Femur (tissue), 1 donor: ENCODE results near the gene B3GLCT.

ENCODE experiments used
- DNase-seq: peaks from one replicate; pipeline ENCODE4 v3.0.0-alpha.2; 2017

The B3GLCT gene

DNA sequence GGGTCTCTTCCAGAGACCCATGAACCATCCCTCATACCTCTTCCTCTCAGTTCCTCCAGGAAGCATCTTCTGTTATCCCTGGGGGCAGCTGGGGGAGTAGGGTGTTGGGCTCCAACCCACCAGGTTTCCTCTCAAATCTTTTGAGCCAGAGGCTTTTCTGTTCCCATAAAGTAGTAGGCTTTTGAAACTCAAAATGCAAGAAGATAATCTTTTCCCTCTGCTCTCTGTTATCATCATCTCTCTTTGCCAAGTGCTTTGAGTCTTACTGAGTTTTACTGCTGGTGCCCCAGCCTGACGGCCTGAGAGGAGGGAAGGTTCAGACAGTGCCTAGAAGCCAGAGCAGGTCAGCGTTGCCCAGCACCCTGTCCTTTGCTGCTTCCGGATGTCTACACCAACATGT is 157.2 kb downstream of the B3GLCT start:
- no peak for DNase-seq

DNA sequence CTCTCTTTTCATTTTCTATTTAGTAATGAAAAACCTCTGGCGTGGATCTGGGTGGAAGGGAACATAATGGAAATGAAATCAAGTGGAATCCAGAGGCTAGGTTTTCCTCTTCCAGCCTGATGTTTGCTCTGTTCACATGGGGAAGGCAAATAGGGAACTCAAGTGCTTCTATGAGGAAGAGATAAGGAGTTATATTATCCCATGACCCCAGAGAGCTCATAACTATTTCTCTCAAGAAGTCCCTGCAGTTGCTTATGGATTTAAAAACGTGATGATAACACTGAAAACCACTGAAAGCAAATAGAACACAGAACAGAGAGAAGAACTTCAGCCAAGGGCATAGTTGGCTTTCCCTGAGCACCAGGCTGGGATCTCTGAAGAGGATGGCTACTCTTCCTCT is 157.8 kb downstream of the B3GLCT start:
- no peak for DNase-seq

DNA sequence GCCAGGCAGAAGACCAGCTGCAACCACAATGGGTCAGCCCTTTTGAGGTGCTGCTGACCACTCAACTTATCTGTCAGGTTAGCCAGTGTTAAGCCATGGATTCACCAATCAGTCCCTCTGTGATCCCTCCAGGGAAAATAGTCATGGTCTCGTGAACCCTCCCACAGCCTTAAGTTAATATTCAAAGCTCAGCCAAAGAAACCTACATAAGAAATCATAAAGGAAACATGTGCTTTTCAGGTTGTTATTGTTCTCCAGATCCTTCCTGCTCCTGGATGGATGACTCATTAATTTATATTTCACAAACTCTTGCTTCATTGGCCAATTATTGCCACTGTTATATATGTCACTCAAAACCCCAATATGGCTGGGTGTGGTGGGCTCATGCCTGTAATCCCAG is 161.9 kb downstream of the B3GLCT start:
- DNase-seq = no peak

DNA sequence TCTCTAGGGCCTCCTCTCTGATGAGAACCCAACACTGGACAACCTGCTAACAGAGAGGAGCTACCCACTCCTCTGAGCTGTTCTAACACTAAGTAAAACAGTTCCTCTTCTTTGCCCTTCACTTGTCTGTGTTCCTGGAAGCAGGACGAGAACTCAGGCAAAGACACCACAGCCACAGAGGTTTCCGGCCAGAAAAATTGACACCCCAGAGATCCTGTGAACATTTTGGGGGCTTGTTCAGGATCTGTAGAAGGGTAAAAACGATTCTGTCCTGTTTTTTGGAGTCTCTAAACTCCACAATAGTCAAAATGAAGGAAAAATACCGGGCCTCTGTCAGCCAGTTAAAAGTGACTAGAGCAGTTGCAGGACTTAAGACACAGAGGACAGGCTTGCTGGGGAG is 165.9 kb downstream of the B3GLCT start:
- DNase-seq = no peak

DNA sequence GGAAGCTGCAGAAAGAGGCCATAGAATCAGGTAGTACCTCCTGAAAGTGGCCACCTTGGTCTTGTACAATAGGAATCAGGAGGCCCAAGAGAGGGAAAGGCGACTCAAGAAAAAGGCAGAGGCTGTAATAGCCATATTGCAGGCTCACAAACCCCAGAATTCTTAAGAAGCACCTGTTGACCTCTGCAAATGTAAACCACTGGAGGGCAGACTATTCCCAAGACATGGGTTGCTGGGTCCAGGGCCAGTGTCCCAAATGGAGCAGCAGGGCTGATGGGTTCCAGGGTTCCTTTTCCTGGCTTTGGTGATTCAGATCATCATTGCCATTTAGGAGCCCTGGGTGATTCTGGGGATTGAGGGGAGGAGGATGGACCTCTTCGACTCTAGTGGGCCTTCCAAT is 167.6 kb downstream of the B3GLCT start:
- DNase-seq = no peak

DNA sequence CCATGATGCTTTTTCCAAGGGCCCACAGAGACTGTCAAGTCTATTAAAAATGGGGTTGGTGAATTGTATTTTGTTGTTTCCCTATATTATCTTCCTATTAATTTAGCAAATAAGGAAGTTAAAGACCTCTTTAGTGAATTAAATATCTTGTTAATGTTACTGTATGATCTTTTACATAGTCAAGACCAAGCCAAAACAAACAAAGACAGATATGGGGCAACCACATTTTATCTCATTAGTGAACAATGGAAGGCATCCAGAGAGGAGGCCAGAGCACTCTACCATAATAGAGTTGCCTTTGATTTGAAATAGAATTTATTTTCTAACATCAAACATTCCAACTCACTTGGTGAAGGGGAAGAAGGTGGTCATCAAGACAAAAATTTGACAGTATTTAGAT is 169.4 kb downstream of the B3GLCT start:
- no peak for DNase-seq

DNA sequence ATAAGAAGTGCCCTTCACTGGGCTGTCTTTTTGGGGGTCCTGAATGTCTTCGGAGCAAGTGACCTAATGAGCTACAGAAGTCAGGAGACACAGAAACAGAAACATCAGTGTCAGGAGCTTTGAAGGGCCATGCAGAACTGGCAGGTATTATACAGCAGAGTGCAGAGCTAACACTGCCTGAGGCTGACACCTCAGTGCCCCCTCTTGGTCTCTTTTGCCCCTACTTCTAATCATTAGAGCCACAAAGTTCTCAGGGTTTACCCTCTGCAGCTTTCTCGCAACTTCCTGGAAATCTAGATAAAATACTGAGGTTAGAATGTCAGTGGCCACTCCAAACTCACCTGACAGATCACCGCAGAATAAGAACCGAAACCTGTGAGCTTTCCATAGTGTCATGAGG is 172.7 kb downstream of the B3GLCT start:
- no peak for DNase-seq

DNA sequence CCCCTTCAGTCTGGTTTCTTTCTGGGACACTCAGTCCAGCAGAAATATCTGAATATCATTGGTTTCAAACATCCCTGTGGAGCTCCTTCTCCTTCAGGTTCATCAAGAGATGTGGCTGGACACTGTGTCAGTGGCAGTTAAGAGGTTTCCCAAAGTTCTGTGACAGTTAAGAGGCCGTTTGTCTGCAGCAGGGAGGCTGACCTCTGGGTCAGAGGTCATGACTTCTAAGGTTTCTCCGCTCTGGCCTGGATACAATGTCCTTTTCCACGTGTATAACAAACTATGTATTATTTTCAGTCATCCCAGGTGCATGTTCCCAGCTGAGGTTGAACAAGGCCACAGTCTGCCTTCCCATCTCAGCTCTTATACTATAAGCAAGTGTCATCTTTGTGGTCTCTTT is 174.9 kb downstream of the B3GLCT start:
- DNase-seq = no peak

DNA sequence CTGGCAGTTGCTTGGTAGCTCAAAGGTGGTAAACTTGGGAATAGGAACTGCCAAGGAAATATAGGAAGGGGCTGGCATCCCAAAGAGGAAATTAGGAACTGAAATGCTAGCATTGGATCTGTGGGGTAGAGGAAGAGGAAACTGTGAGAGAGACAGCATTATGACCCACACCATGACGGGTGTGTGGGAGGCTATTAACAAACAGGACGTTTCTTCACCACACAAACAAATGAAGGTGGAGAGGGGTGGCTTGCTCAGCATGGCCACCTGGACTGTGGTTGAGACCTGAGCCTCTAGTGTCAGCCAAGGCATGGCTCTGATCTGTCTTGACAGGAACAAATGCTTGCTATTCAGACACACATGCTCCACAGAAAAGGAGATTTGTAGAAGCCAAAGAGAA is 178.2 kb downstream of the B3GLCT start:
- DNase-seq = no peak

DNA sequence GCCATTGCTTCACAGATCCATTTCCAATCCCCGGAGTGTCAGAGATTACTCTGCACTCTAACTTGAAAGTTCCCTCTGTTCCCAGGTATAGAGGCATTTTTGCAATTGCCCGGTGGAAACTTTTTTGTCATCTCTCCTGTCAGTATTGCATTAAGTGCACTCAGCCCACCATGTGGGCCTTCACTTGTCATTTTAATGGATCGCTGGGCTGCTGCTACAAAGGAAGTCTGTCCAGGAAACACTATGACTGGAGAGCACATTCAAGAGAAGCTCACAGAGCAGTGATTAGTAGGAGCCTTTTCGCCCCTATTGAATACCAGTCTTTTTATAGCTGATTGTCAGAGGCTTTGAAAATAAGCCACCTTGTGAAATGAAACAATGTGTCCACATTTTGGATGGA is 180.9 kb downstream of the B3GLCT start:
- DNase-seq = no peak
